Muscle of leg (tissue), 11 donors: Measurements from ENCODE around the gene PPIF. TPM values are rescaled to one million over a fixed set of nuclear protein-coding genes. Genes with fewer than 3 reads are reported as not detected.
"Not testable (repeated sequence)": the region's sequence is repeated elsewhere in the genome, so short reads cannot be mapped to it uniquely, and the experiment has no call there.

Experiments used
- DNase-seq: peaks from one replicate; pipeline ENCODE4 v3.0.0; 2013
- H3K27ac ChIP-seq: one replicate; pipeline ENCODE4 v1.5.1; 2013; ENCODE audit warnings: mild to moderate bottlenecking, low read length, control low read depth
- H3K27me3 ChIP-seq: one replicate; pipeline ENCODE4 v1.6.1; 2013; ENCODE audit warnings: low read length; ENCODE audit not compliant: control insufficient read depth, insufficient read depth
- H3K36me3 ChIP-seq: one replicate; pipeline ENCODE4 v1.6.1; 2013; ENCODE audit warnings: low read length; ENCODE audit not compliant: control insufficient read depth, insufficient read depth
- H3K4me1 ChIP-seq: one replicate; pipeline ENCODE4 v1.6.1; 2013; ENCODE audit warnings: low read length; ENCODE audit not compliant: control insufficient read depth, insufficient read depth
- H3K4me3 ChIP-seq: one replicate; pipeline ENCODE4 v1.5.1; 2013; ENCODE audit warnings: low read length, control low read depth
- H3K9me3 ChIP-seq: replicated peaks from 2 replicates; pipeline ENCODE4 v1.6.1; 2013; ENCODE audit warnings: low read depth, low read length; ENCODE audit not compliant: control insufficient read depth
- WGBS: methylation state at CpG from one replicate; pipeline ENCODE4 v1.1.5; 2013; ENCODE audit warnings: missing lambda C conversion rate; ENCODE audit not compliant: insufficient coverage; 5-methylcytosine and 5-hydroxymethylcytosine counted together
- polyA plus RNA-seq, 8 donors: library from polyadenylated mRNA; unstranded; fragments of 120-200 nt; gene quantifications; one replicate each; pipeline versions ENCODE4 v1.2.1 to v1.2.3, GENCODE V29; 2013; ENCODE audit warnings: inconsistent platforms in 1 of 8, low replicate concordance in 1 of 8; ENCODE audit not compliant: insufficient read length in 8 of 8, insufficient read depth in 1 of 8
- total RNA-seq: library from RNA; stranded (reverse); fragments of 120-200 nt; gene quantifications from one replicate; pipeline ENCODE4 v1.2.4, GENCODE V29; 2013

PPIF gene
- total and polyA plus RNA-seq, 9 donors = 8.3 to 28.6 (median 24.3) TPM

- H3K27ac ChIP-seq, DNase-seq, H3K4me3 ChIP-seq, H3K9me3 ChIP-seq, H3K27me3 ChIP-seq, H3K4me1 ChIP-seq, H3K36me3 ChIP-seq: not testable (repeated sequence)
- 86% methylated on average over 1 of the region's 11 CpGs for WGBS
Observed at GRCh38 chr10:79337783-79338469, 9.3 kb upstream of the PPIF start.

GRCh38 chr10:79339266-79339665 lies 8.0 kb upstream of the PPIF start:
- H3K9me3 ChIP-seq = no peaks in the 10 kb centered on the region
- H3K4me3 ChIP-seq = no peak overlapping the region
- no peak for DNase-seq
- H3K27me3 ChIP-seq = peaks cover 4% of the 10 kb centered on the region
- H3K4me1 ChIP-seq = peaks cover 9% of the 10 kb centered on the region
- WGBS = 80% methylated on average over 3 of the region's 3 CpGs
- H3K36me3 ChIP-seq = no peaks in the 10 kb centered on the region
- H3K27ac ChIP-seq = no peak overlapping the region

GRCh38 chr10:79340646-79341244 lies 6.5 kb upstream of the PPIF start:
- H3K4me1 ChIP-seq = peaks cover under 1% of the 10 kb centered on the region
- WGBS = 78% methylated on average over 5 of the region's 5 CpGs
- DNase-seq = no peak
- H3K9me3 ChIP-seq = no peaks in the 10 kb centered on the region
- no peaks in the 10 kb centered on the region for H3K36me3 ChIP-seq
- H3K27me3 ChIP-seq = peaks cover 4% of the 10 kb centered on the region
- no peak overlapping the region for H3K4me3 ChIP-seq
- no peak overlapping the region for H3K27ac ChIP-seq

- WGBS = 73% methylated on average over 5 of the region's 5 CpGs
- Histone ChIP-seq H3K27me3 (peaks cover 4% of the 10 kb centered on the region), H3K4me1 (peaks cover 7% of the 10 kb centered on the region), H3K4me3 (no peak overlapping the region), H3K27ac (no peak overlapping the region), H3K36me3 (no peaks in the 10 kb centered on the region), H3K9me3 (no peaks in the 10 kb centered on the region)
- DNase-seq = no peak
Observed at GRCh38 chr10:79342295-79342761, 4.9 kb upstream of the PPIF start.

GRCh38 chr10:79342811-79343561 lies 4.3 kb upstream of the PPIF start:
- Histone ChIP-seq H3K36me3 (no peaks in the 10 kb centered on the region), H3K4me3 (no peak overlapping the region), H3K27me3 (peaks cover 2% of the 10 kb centered on the region), H3K27ac (no peak overlapping the region), H3K9me3 (no peaks in the 10 kb centered on the region), H3K4me1 (peaks cover 10% of the 10 kb centered on the region)
- WGBS = 80% methylated on average over 7 of the region's 10 CpGs
- DNase-seq = no peak

- Histone ChIP-seq H3K9me3 (no peaks in the 10 kb centered on the region), H3K27ac (no peak overlapping the region), H3K4me3 (no peak overlapping the region), H3K27me3 (peaks cover 2% of the 10 kb centered on the region), H3K4me1 (peaks cover 22% of the 10 kb centered on the region), H3K36me3 (peaks cover 12% of the 10 kb centered on the region)
- DNase-seq = no peak
- 33% methylated on average over 1 of the region's 3 CpGs for WGBS
Observed at GRCh38 chr10:79344502-79345195, 2.6 kb upstream of the PPIF start.

DNA sequence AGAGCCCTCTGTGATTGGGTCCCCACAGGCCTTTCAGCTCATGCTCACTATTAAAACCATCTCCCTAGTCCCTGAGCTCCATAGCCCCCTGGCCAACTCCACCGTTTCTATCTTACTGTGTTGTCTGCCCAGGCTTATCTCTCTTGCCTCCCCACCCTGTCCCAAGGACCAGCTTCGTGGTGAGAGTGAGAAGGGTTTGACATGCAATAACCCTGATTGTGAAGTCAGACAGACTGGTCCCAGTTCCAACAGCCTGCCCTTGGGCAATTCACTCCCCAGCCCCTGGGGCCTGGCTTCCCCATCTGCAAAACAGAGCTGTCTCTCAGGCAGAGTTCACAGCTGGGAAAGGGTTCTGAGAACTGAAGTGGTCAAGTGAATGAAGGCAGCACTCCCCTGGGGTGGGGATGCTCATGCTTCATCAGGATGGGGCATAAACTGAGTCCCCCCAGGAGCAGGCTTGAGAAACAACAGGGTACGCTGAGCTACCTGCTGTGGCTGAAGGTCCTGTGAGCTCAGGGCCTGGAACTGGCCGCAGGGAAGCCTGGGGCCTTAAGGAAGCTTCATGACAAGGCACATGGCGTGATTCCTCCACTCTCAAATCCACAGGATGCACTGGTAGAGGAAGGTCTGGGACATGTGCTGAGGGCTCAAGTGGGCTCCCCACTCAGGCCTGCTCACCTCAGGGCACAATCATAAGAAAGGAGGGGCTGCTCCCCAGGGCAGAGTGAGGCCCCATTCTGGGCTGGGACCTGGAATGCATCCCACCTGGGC lies 1.8 kb upstream of the PPIF start:
- no peaks in the 10 kb centered on the region for H3K9me3 ChIP-seq
- peaks cover 22% of the 10 kb centered on the region for H3K4me1 ChIP-seq
- DNase-seq = no peak
- H3K4me3 ChIP-seq = no peak overlapping the region
- H3K27ac ChIP-seq = no peak overlapping the region
- H3K36me3 ChIP-seq = peaks cover 20% of the 10 kb centered on the region
- WGBS = 92% methylated on average over 2 of the region's 5 CpGs
- H3K27me3 ChIP-seq = peaks cover 2% of the 10 kb centered on the region

- Histone ChIP-seq H3K9me3 (no peaks in the 10 kb centered on the region), H3K4me1 (peaks cover 22% of the 10 kb centered on the region), H3K27me3 (peaks cover 2% of the 10 kb centered on the region), H3K36me3 (peaks cover 25% of the 10 kb centered on the region), H3K27ac (no peak overlapping the region), H3K4me3 (no peak overlapping the region)
- DNase-seq = no peak
- WGBS = 100% methylated on average over 2 of the region's 2 CpGs
Observed at GRCh38 chr10:79346012-79346340, 1.3 kb upstream of the PPIF start.

DNA sequence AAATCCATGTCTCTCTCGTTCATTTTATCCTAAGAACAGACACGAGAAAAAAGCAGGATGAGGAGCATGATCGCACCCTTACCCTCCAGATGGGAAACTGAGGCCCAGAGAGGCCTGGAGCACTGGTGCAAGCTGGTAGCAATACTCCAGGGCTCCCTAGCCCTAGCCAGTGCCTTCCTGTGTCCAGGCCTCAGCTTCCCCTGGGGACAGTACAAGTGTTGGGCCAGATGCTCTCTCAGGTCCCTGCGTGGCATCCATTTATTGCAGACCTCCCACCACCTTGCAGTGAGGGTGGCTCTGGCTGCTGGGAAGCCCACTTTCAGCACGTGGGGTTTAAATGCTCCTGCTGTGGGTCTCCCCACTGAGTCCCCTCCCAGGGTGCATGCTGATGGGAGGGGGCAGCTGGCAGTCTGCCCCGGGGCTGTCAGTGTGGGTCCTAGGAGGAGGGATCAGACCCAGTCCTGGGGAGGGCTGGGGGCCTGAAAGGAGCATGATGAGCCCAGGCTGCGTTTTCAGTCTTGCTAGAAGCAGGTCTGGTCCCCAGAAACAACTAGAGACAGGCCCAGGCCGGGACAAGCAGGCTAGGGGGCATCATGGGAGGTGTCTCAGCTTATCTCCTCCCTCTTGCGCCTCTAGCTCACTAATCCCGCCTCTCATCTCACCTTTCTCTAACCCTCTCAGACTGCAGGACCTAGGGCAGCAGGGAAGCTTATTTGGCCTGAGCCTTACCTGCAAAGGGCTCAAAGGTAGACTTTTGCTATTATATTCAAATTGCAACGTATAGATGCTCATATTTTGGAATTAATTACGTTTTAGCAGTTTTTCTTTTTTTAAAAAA lies 662 bp upstream of the PPIF start:
- no peak overlapping the region for H3K4me3 ChIP-seq
- H3K4me1 ChIP-seq = peaks cover 22% of the 10 kb centered on the region
- no peak overlapping the region for H3K27ac ChIP-seq
- DNase-seq = no peak
- peaks cover 2% of the 10 kb centered on the region for H3K27me3 ChIP-seq
- H3K9me3 ChIP-seq = no peaks in the 10 kb centered on the region
- 66% methylated on average over 8 of the region's 12 CpGs for WGBS
- peaks cover 30% of the 10 kb centered on the region for H3K36me3 ChIP-seq
